Measurements from ENCODE around the gene REEP3.

Gene REEP3

DNA sequence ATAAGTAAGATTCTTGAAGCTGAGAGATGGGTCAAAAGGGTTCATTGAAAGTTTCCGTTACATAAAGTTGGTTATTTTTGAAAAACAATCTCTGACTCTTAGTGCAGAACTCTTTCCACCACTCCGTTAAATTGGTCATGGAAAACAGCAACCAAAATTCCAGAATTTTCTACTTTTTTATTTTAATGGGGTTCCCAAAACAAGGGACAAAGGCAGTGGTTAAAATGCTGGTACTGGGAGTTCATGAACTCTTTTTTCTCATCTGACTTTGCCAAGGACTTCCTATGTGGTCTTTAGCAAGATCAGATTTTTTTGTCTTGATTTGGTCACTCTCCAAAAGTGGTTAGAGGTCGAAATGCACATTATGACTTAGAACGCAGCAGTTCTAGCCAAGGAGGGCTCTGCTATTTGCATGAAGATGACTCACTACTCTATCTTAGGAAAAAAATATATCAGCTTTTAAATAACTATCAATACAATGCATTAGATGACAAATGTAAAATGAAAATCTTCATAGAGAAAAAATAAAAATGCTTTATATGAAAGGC, 145.7 kb downstream of the REEP3 start:
- DNase-seq (ENCODE audit: low read depth): no peak

DNA sequence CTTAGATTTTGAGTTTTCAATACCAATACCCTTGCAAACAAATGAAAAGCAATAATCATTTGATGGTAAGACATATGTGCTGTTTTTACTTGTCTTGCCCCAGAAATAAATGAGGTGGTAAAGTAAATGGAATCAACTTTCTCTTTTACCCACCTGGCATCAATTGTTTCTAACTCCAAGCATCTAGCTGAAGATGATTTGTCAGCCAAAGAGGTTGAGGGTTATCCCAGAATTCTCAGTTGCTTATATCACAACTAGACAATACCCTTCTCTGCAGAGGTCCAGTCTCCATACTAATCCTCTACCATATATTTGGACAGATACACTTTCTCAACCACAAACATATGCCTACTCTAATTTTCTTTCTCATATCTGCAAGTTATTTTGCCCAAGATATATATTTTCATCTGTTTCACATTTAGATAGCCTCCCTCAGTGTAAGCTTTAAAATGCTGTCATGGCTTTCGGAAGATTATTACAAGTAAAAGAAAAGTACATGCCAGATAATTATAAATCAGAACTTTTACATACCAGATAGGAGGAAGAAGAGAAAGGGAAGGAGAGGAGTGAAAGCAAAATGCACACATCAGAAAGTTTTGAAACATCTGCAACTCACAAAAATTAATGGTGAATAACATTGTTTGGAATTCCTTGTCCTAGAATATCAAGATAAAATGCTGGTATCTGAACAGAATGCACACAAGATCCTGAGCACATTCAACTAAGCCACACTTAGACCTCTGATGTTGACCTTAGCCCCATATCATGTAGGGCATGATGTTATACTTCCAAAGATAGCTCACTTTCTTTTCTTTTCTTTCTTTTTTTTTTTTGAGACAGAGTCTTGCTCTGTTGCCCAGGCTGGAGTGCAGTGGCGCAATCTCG, 146.6 kb downstream of the REEP3 start:
- DNase-seq (ENCODE audit: low read depth): no peak

DNA sequence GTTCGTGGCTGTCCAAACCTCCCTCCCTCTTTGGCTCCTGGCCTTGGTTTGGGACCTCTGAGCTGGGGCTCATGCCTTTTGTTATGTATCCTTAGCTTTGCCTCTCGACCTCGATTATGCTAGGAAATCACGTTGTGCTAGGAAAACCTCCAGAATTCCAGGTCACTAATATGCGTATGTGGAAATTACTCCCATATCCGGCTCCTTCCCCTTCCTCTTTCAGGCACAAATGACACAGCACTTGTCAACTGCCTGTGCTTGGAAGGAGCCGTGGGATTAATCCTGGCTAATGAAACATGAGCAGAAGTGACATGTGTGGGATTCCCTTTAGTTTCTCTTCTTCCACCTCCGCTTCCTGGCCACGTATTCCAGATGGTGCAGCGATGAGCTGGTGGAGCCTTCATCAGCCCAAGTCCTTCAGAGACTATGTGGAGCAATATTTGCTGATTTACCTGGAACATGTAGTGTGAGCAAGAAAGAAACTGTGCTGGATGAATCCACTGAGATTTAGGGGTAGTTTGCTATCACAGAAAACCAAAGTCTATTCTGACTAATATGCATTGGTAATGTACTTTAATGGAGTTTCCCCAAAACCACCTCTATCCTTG, 149.2 kb downstream of the REEP3 start:
- DNase-seq (ENCODE audit: low read depth): no peak

DNA sequence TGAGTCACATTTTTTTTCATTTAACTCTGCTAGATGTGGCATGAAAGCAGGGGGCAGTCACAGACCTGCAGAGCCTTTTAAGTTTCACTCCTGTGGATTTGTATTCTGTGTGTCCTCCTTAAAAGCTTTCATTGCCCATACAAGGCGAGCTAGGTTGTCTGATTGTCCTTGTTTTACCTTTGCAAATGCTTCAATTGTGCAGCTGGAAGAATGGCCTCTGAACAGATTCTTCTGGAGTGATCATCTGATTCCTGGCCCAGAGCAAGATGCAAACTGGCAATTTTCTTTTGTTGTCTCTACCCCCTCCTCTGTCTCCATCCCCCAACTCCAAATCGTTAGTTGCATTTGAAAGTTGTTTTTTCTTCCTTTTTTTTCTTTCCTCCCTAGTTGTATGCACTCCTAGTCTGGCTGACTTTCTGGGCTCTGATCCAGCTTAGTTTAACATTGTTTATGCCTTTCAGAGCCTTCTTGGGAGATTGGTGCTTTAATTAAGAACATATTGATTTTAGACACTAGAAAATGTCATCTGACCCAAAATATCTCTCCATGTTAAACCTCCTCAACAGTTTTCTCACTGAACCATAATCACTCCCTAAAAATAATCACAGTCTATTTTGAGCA, 150.2 kb downstream of the REEP3 start:
- DNase-seq (ENCODE audit: low read depth): no peak

DNA sequence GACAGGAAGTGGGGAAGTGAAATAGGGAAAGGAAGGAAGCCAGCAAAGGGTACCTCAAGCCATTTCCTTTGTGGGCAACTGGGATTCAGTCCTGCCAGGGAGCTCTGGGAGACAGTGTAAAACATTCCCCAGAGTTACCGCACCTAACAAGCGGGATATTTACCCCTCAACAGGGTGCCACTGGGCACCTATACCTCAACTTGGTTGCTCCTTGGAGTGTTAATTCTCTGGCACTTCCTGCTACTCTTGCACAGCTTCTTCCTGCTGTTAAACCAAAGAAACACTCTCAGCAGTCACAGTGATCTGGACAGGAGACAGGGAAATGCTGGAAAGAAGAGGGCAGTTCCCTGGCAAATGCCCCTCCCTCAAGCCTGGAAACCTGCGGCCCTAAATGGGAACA, 151.3 kb downstream of the REEP3 start:
- DNase-seq (ENCODE audit: low read depth): no peak

DNA sequence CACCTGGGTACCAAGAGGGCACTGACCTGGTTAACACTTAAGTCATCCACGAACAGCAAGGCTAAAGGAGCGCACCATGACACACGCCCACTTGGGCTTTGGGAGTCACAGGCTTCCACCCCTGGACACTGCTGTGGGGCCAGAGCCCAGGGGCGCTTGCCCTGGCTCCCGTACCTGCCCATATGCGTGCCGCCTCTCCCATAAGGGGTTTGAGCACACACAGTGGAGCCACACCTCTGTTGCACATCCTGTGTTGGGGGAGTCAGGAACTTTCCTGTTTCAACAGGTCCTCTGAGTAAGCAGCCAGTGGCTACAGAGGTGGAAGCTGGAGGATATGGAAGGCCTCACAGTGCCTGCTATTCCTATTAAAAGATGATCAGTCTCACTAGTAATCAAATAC, 152.0 kb downstream of the REEP3 start:
- DNase-seq (ENCODE audit: low read depth): no peak

DNA sequence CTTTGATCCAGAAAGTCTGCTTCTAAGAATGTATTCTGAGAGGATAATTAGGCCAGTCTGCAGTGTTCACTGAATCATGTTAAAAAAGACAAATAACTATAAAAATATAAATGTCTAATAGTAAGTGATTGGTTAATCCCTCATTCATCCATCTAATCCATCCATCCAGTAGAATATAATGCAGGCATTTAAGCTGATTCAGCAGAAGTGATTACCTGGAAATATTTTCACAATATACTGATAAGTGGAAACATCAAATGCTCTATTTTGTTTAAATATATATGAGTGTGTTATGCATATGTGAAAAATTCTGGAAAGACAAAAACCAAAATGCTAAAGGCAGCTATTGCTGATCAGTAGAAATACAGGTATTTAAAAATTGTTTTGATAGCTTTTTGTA, 152.6 kb downstream of the REEP3 start:
- DNase-seq (ENCODE audit: low read depth): no peak
